Kidney epithelial cell (primary cell): ENCODE data around the gene SNAP47. TPM values are rescaled to one million over a fixed set of nuclear protein-coding genes. Genes with fewer than 3 reads are reported as not detected.

Experiments
- DNase-seq: peaks from one replicate; pipeline ENCODE4 v3.0.0-alpha.2; 2010; ENCODE audit warnings: low read depth
- H3K27me3 ChIP-seq: 2 replicates; pipeline ENCODE4 v1.6.0; 2011; ENCODE audit warnings: low read length; ENCODE audit not compliant: control insufficient read depth, insufficient read depth
- H3K36me3 ChIP-seq: 2 replicates; pipeline ENCODE4 v1.5.1; 2011; ENCODE audit warnings: low read length; ENCODE audit not compliant: control insufficient read depth, insufficient read depth
- H3K4me3 ChIP-seq: 2 replicates; pipeline ENCODE4 v1.5.1; 2011; ENCODE audit warnings: low read depth, mild to moderate bottlenecking, control low read depth, low read length
- CTCF ChIP-seq: IDR thresholded peaks from 2 replicates; pipeline ENCODE4 v1.5.1; 2011; ENCODE audit warnings: mild to moderate bottlenecking, moderate library complexity, low read length, control low read depth, inconsistent platforms; ENCODE audit not compliant: insufficient read depth, poor library complexity, severe bottlenecking
- total RNA-seq: library from RNA; depleted of rRNA; stranded (reverse); fragments of >200 nt; gene quantifications from 2 replicates; pipeline ENCODE4 v1.2.3, GENCODE V29; 2015

Gene SNAP47
- total RNA-seq, 1 donor from 2014 or later: 40.2 TPM

- no peaks in the 10 kb centered on the region for H3K27me3 ChIP-seq
- H3K4me3 ChIP-seq: no peak overlapping the region
- no peak for DNase-seq
- no peak for TF ChIP-seq CTCF
- H3K36me3 ChIP-seq: no peaks in the 10 kb centered on the region
These were observed 45.1 kb downstream of the SNAP47 start for GRCh38 chr1:227780101-227781044.

GRCh38 chr1:227781314-227781930, 46.2 kb downstream of the SNAP47 start:
- peaks cover 6% of the 10 kb centered on the region for H3K27me3 ChIP-seq
- H3K4me3 ChIP-seq: no peak overlapping the region
- no peak for TF ChIP-seq CTCF
- no peaks in the 10 kb centered on the region for H3K36me3 ChIP-seq
- no peak for DNase-seq

DNA sequence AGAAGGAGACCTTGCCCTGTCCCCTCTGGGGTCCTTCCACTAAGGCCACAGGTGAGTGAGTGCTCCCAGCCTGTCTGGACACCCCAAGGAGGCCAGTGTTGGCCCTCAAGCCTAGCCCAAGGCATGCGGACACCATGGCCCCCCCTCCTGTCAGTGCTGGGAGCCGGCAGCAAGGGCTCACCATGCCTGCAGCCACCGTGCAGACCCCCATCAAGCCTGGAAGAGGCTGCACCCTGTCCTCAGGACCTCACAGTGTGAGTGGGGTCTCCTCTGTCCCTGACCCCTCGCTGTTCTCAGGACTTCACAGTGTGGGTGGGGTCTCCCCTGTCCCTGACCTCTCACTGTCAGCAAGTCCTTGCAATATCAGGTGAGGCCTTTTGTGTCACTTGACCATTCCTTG, 47.0 kb downstream of the SNAP47 start:
- no peaks in the 10 kb centered on the region for H3K36me3 ChIP-seq
- no peak for DNase-seq
- H3K27me3 ChIP-seq: peaks cover 13% of the 10 kb centered on the region
- no peak overlapping the region for H3K4me3 ChIP-seq
- no peak for TF ChIP-seq CTCF

- no peak for TF ChIP-seq CTCF
- no peak for DNase-seq
- Histone ChIP-seq H3K27me3 (peaks cover 16% of the 10 kb centered on the region), H3K36me3 (no peaks in the 10 kb centered on the region), H3K4me3 (no peak overlapping the region)
These were observed 50.0 kb downstream of the SNAP47 start for GRCh38 chr1:227785094-227785804.

GRCh38 chr1:227785805-227786671, 50.8 kb downstream of the SNAP47 start:
- no peak for TF ChIP-seq CTCF
- H3K36me3 ChIP-seq: no peaks in the 10 kb centered on the region
- peaks cover 16% of the 10 kb centered on the region for H3K27me3 ChIP-seq
- H3K4me3 ChIP-seq: no peak overlapping the region
- DNase-seq: no peak
